H1 (cell line): ENCODE measurements around the gene TMEM225B. TPM values are rescaled to one million over a fixed set of nuclear protein-coding genes. Genes with fewer than 3 reads are reported as not detected.

Experiments
- BACH1 ChIP-seq: IDR thresholded peaks from 2 replicates; pipeline ENCODE4 v1.6.1; 2012; ENCODE audit warnings: low read length, improper control_type of control experiment
- KDM1A ChIP-seq: fragments of 200-600, 300-600 bp; sonication (generic); IDR thresholded peaks from 2 replicates; pipeline ENCODE4 v1.7.1; 2016; ENCODE audit warnings: mild to moderate bottlenecking, low read length, borderline replicate concordance
- KDM5A ChIP-seq: fragments of 200-600 bp; IDR thresholded peaks from 2 replicates; pipeline ENCODE4 v1.7.1; 2012; ENCODE audit warnings: mild to moderate bottlenecking, low read length, inconsistent platforms, mixed read lengths
- TCF12 ChIP-seq: IDR thresholded peaks from 2 replicates; pipeline ENCODE4 v1.6.1; 2011; ENCODE audit warnings: low read depth, mild to moderate bottlenecking, low read length
- TEAD4 ChIP-seq: IDR thresholded peaks from 2 replicates; pipeline ENCODE4 v1.6.1; 2012; ENCODE audit warnings: low read depth, low read length, inconsistent platforms, mixed read lengths
- polyA plus RNA-seq, 7 experiments: library from polyadenylated mRNA; depleted of rRNA in 3 of 7; stranded (reverse) in 5 of 7; unstranded in 2 of 7; fragments of >200 nt in 5 of 7; fragments of 200-250 nt in 2 of 7; gene quantifications; 1 replicate in 5 of 7; 2 replicates in 1 of 7; 4 replicates in 1 of 7; pipeline versions ENCODE4 v1.2.1 to v1.2.3, GENCODE V29; 2011 to 2013; ENCODE audit warnings: missing spikeins in 2 of 7, mixed read lengths in 2 of 7
- total RNA-seq: library from RNA; stranded (reverse); fragmentation: NEBNext Ultra II Directional; extraction: Animal tissue kit (Norgen Biotek cat#: 25700); gene quantifications from 2 replicates; pipeline ENCODE4 v1.2.1, GENCODE V29; 2021

Gene TMEM225B
- total and polyA plus RNA-seq, 2 of the 8 experiments (the other 6 are each of a cell fraction or from before 2014, with no cell fraction given) = 0.68 TPM; not detected in 1

- no peak for TF ChIP-seq KDM1A
- TF ChIP-seq TCF12 = no peak
- TF ChIP-seq TEAD4 = no peak
- no peak for TF ChIP-seq BACH1
- no peak for TF ChIP-seq KDM5A
- TF ChIP-seq, all 59 proteins: peak for 0
These were observed 18.6 kb upstream of the TMEM225B start (continued) for GRCh38 chr7:99579281-99579955.
